ENCODE measurements around the gene TPCN1.
A peak's percentile ranks its signal among the peaks of the same experiment; 100 is the strongest.

Gene TPCN1

DNA sequence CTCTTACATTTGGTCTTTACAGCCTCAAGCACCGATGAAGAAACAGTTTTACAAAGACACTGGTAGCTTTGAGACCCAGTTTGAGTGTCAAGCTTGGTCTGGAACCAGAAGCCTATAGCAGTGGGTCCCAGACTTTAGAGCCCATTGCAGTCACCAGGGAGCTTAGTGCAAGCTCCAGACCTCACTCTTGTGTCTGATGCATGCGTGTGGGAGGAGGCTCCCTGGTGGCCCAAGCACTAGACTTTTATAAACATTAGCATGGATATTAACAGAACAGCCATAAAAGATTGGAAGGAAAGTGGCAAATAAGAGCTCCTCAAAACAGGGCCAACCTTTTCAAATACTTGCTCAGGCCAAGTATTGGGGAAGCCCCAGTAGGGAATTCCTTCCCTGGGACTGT is 68.1 kb downstream of the TPCN1 start:
- no peak for DNase-seq

DNA sequence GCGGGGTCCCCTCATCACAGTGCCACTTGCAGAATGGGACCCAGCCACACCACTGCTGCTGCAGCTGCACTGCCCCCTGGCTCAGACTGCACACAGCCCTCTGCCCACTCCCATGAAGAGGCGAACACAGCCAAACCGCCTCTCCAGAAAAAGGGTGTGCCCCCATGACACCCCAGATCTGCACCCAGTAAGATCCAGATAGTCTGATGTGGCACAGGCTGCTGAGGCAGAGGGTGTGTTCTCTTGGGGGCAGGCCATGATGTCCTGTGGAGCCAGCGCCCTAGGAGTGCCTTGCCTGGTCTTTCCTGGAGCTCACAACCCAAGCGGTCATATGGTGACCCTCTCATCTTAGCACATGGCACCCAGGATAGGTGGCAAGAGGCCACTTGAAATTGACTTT is 69.2 kb downstream of the TPCN1 start:
- no peak for DNase-seq

DNA sequence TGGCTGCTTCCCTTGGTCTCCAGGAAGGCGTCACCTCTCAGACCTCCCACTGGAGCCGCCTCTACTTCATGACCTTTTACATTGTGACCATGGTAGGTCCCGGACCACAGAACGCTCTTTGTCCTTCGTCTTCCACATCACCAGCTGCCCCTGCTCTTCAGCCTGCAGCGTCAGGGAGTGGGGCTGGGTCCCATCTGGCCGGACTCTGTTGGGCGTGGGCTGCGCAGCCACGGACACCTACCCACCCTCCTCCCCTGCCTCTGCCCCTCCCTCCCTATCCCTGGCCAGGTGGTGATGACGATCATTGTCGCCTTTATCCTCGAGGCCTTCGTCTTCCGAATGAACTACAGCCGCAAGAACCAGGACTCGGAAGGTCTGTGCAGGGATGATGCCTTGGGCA is 70.3 kb downstream of the TPCN1 start:
- DNase-seq = peak; percentile 24

DNA sequence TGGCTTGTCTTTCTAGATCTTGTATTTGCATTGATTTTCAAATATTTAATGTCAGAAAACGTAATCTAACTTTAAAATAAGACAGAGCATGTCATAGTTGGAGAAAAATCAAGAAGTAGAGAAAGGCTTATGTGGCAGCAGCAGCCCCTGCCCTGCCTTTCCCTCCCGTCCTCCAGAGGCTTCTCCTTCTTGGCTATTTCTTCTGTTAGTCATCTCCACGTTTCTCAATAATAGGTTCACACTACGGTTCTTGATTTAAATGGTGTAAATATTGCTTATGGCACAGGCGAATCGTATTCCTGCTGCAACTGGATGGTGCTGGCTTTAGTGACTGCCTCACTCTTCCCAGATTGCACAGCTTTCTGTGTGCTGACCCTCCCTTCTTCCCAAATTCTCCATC is 70.8 kb downstream of the TPCN1 start:
- DNase-seq = no peak

DNA sequence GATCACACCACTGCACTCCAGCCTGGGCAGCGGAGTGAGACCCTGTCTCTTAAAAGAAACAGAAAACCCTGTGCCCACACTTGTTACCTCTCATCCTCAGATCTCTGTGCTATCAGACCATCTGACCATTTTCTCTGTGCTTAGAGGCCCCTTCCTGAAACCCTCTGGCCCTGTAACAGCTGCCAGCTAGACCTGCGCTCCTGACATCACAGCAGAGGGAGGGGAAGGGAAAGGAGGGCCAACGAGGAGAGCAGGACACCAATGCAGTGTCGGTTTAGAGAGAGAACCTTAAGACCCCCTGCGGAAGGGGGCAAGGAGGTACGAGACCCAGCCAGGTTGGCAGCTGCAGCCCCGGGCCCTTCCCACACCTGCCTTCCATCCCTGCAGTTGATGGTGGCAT is 71.3 kb downstream of the TPCN1 start:
- no peak for DNase-seq

DNA sequence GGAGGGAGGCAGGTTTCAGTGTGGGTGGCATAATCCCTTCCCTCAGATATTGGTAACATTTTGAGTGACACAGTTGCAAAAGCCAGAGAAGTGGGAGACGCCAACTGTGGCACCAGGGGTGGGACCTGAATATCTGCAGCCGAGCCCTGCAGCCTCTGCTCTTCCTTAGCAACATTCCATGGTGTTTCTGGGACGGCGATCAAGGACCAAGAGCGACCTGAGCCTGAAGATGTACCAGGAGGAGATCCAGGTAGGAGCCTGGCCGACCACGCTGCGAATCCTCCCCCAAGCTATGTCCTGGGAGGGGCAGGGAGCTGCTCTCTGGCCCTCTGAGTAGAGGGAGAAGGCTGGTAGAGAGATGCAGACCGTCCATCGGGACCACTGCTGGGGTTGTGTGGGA is 71.8 kb downstream of the TPCN1 start:
- no peak for DNase-seq

DNA sequence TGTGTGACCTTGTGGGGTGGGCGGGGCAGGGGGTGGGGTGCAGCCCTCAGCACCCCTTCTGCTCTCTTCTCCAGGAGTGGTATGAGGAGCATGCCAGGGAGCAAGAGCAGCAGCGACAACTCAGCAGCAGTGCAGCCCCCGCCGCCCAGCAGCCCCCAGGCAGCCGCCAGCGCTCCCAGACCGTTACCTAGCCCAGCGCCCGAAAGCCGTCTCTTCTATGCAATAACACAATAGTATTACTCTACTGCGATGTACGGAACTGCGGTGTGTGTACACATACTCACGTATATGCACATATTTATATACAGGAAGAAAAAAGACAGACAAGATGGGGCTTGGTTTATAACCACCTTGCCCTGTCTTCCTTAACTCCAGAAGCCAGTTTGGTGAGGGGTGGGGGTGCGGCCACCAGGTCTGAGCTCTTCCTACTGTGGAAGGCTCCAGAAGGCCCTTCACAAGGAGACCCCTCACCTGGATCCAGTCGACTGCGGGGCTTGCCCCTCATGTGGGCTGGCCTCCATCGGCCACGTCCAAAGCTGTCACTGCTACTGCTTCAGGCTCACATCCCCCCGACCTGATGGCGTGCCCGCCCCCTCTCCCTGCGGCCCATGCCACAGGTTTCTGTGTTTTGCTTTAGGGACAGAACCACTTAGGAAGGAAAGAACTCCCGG is 74.8 kb downstream of the TPCN1 start:
- no peak for DNase-seq

DNA sequence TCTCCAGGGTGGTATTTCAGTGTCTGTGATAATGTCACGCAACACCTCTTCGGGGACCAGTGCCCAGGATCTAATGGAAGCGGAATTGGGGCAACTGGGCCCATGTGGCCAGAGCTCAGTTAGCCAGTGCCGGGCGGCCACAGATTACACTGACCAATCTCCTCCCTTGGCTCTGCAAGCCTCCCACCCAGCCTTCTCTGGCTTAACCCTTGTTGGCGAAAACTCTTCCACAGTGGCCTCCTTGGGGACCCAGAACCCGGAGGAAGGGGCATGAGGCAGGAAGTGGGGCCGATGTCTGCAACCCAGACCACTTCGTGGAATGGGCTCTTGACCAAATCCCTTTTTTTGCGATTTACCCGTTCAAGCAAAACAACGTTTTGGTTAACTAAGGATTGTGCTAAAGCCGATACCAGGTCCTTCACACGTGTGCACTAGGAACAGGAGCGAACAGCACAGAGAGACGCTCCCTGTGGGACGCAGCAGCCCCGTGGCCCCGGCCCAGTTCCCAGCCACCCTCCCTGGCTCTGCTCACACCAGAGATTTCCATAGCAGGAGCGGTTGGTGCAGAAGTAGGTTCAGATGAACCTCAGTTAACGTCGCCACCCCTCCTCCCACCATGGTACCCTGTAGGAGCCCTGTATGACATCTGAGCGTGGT is 75.4 kb downstream of the TPCN1 start:
- DNase-seq = no peak

DNA sequence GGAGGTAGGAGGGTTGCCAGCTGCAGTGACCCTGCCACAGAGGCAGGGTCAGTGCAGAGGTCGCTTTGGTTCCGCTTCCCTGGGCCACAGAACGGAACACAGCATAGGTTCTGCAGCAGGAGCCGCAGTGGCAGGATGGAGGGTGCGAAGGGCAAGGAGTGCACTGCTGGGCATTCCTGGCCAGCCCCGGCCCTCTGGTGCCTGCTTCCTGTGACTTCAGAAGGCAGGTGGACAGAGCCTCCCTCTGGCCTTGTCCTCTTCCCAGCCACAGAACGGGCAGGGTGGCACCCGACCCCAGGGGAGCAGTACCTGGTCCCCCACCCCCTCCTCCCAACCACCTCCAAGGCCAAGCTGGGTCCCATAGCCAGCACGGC is 75.9 kb downstream of the TPCN1 start:
- no peak for DNase-seq

DNA sequence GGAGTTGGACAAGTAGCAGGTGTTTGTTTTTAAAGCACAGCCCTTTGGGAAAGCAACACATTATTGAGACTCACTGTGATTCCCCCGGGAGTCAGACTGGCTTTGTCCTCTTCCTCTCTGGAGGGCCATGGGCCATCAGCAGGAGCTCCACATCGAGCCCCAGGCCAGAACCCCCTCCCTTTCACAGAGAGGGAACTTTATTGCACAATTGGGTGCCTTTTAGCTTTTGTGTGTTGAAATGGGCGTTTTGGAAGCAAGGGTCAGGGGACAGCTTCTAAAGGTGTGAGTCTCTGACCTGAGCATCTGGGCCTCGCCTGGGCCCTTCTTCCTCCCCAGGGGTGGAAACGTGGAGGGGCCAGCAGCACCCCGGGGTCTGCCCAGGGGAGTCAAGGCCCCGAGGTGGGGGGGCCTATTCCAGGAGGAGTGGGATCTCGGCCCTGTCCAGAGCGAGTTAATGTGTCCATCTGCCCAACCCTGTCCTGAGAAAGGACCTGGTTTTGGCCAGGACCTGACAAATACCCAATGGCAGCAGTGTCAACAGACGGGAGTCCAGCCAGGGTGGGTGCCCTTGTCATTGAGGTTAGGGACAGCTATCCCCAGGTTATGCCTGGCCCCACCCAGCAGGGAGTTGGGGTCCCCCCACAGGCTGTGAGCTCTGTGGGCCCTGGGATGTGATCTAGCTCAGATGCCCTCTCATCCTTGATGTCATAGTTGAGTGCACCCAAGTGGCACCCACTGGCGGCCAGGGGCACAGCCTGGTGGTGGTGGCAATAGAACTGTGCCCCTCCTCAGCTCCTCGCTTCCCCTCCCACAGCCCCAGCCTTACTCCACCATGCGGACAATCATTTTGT is 76.6 kb downstream of the TPCN1 start:
- DNase-seq = no peak

DNA sequence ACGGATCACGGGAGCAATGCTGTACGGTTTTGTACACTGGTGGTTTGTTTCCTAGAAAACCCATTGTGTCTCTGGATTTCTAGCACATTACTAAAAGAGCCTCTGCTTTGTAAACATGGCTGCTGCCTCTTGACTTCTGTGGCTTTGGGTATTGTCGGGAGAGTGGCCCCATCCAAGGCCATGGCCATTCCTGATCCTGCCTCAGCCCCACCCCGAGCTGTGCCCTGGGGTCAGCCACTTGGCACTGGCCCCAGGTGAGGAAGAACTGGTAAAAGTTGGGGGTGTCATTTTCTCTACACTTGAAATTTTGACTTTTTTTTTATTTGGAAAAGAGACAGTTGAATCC is 77.2 kb downstream of the TPCN1 start:
- DNase-seq = no peak

DNA sequence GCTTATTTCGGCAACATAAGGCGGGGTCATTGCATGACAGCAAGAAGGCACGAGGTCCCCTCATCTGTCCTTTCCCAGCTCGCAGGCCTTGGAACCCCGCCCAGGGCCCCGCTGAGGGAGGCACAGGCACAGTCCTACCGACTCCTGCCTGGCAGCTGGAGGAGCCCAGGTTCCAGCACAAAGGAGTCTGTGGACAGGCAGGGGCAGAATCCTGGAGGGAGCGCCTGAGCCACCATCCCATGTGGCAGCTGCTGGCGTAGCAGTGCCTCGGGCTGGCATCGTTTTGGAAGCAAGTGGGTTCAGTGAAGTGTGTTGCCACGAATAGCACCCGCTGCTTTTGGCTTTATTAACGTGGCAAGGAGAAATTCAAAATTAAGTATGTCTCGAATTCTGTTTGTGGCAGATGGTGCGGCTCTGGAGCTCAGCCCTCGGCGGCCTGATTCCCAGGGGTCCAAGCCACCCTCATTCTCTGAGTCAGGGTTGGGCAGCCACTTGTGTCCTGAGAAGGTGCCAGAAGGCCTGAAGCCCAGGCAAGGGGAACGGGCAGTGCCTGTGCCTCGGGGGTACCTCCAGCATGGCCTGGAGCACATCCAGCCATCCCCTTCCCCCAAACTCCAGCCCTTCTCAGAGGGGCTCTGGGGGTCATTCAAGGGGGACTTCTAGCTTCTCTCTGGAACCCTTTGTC is 77.7 kb downstream of the TPCN1 start:
- DNase-seq = no peak

DNA sequence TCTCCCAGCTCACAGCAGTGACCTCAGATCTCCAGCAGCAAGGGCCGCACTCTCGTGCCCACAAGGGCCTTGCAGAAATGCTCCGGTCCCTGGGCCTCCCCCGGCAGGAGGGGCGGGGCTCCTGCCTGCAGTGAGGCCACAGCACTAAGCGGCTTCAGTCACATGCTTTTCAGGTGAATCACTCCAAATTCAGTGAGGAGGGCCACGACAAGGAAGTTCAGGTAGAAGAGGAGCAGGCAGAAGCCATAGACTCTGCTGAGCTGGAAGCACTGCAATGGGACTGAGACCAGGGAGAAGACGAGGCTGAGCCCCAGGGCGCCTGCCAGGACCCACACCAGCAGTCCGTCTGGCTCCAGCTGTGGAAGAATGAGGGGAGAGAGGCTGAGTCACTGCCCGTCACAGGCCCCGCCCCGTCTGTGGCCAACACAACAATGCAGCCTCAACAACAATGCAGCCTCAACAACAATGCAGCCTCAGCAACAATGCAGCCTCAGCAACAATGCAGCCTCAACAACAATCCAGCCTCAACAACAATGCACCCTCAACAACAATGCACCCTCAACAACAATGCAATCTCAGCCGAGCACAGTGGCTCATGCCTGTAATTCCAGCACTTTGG is 78.5 kb downstream of the TPCN1 start:
- peak; percentile 23 for DNase-seq

DNA sequence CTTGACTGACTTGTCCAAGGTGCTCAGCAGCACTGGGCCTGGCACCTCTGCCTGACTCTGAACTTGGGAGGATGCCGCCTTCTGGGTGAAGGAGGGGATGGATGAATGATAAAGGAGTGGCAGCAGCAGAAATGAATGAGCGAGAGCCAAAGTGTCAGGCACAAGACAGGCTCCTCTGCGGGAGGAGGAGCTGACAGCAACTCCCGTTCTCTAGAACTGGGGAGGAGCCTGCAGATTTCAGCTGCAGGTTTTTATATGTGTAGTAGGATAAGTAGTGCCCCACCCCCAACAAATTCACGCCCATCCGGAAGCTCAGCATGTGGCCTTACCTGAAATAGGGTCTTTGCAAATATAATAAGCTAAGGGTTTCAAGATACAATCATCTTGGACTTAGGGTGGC is 80.5 kb downstream of the TPCN1 start:
- DNase-seq = no peak

DNA sequence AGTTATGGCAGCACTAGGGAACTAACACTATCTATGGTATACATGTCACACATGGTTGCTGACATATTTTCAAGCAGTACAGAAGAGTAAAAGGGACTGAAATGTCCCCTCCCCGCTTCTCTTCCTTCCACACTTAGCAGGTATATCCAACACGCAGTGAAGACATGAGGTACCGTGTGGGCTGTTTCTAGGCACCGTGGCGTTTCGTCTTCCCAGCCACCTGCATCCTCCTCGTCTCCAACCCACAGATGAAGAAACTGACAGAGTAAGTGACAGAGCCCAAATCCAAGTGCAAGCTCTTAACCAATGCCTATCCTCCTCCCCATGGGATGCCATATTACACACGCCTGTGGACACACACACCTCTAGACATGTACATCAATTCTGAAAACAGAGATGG is 81.2 kb downstream of the TPCN1 start:
- DNase-seq = no peak

DNA sequence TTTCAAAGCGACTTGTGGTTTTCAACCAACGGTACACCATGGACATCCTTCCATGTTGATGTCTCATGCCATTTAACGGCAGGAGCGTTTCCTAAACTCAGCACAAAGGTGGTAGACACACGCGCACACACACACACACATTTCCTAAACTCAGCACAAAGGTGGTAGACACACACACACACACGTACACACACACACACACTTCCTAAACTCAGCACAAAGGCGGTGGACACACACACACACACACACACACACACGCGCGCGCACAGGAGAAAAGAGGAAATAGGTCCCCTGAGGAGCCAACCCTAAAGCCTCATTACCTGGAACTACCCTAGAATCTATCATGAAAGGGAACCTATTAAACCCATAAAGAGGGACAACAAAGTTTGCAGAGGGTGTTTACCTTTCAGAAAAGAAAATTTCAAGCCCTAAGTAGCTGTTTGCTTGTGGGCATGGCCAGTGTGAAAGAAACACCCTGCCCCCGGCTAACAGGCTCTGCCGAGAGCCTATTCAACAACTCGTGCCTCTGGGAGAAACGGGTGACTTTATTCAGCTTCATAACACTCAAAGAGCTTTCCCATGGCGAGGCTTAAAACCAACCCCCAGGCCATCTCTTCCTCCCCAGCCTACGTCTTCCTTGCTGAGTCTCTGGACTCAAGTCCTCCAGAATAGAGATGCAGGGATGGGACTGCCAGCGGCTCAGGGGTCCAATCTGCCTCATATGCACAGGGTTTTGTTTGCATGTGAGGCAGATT is 81.8 kb downstream of the TPCN1 start:
- peak; percentile 20 for DNase-seq

DNA sequence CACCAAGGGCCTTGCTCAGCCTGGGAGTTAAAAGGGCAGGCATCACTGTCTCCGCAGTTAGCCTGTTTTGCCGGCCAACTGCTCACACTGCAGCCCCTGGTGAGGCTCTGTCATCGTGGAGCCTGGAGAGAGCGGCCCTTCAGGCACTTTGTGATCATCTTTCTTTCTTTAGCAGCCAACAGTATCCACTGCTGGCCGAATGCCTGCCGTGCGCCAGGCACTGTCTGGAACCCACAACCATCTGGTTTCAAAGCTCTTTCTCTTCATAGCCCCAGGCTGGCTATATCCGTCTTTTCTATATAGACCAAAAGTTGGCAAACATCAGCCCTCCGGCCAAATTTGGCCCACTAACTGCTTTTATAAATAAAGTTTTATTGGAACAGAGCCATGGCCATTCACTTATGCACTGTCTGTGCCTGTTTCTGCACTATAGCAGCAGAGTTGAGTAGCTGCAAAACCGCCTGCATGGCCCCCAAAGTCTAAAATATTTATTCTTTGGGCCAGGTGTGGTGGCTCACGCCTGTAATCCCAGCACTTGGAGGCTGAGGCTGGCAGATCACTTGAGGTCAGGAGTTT is 84.1 kb downstream of the TPCN1 start:
- DNase-seq = no peak

DNA sequence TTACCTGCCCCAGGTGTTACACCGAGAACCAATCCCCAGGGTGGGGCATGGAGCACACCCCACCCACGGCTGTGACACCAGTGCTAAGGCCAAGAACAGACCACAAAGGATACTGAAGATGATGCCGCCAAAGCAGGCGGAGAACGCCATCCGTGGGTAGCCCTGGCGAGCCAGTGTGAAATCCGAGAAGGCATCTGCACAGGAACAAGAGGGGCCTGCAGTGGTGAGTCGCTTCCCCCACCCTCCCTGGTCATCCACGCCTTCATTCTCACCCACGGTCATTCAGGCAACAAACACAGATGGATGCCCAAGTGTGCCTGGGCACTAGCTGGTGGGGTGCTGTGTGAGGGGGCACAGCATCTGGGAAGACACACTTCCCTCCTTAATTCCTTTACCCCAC is 85.1 kb downstream of the TPCN1 start:
- no peak for DNase-seq

DNA sequence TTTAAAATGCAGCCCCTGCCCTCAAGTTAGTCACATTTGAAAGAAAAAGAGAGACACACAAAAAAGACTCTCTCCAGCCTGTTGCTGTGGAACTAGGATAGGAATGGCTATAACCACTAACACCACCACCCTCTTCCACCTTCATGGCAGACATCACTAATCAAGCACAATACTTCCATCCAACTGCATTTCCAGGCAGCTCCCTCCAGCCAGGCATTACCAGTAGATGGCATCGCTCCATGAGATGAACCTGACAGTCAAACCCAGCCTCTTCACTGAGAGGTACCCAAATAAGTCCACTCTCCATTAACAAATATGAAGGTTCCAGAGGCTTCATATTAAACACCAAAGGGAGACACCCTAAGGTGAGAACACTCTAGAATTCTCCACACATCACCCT is 89.2 kb downstream of the TPCN1 start:
- no peak for DNase-seq

DNA sequence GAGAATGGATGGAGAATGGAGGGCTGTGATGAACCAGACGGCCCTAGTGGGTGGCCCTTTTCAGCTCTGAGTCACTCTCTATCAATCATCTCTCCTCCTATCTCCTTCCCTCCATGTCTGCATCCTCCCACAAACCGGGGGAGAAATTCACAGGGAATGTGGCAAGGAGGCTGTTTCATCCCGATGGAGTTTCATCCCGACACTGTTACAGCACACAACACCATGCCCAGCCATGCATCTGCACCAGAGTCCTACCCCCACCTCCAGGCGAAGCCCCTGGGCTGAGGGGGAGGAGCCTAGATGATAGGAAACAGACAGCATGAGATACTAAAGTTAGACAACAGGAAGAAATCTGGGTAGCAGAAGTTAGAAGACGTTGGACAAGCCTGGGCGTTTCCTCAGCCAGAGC is 92.9 kb downstream of the TPCN1 start:
- no peak for DNase-seq

DNA sequence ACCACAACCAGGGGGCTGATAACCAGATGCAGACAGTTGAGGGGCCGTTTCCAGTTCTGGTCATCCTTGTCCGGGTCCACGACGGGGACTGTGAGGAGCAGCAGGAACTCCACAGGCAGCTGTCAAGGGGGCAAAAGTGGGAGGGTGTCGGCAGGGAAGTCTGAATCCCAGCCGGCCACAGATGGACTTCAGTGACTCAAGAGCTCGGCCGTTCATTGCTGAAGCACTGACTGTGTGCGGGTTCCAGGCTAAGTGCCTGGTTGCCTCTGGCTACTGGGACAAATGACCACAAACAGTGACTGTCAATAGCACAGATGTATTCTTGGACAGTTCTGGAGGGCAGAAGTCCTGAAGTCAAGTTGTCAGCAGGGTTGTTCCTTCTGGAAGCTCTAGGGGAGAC is 94.1 kb downstream of the TPCN1 start:
- DNase-seq = no peak

DNA sequence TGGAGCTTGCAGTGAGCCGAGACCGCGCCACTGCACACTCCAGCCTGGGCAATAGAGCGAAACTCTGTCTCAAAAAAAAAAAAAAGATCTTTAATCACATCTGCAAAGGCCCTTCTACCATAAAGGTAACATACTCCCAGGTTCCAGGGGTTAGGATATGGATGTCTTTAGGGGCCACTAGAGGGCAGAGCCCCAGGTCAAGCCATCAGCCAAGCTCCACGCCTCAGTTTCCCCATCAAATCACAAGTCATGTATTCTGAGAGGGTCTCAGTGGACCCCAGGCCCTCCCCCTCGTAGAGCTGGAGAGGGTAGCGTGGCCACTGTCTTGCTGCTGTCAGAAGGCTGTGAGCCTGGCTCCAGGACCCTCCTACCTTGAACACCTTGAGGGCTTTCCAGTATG is 94.9 kb downstream of the TPCN1 start:
- no peak for DNase-seq

All from eye (tissue), 1 donor.